HL-60 (cell line): Measurements from ENCODE around the gene MED26.

Source experiments
- DNase-seq, 2 experiments: peaks; one replicate each; pipeline ENCODE4 v3.0.0-alpha.2; 2010 to 2020; ENCODE audit warnings: low read depth in 1 of 2, low spot score in 1 of 2
- H3K27ac ChIP-seq: fragments of 250-450 bp; sonication (Bioruptor Pico); replicated peaks from 2 replicates; pipeline ENCODE4 v1.5.1; 2020; ENCODE audit warnings: mild to moderate bottlenecking, moderate library complexity
- H3K27me3 ChIP-seq: fragments of 250-450 bp; sonication (Bioruptor Pico); 2 replicates; pipeline ENCODE4 v1.5.1; 2021; ENCODE audit warnings: mild to moderate bottlenecking, moderate library complexity; ENCODE audit not compliant: insufficient read depth, poor library complexity, severe bottlenecking
- H3K4me3 ChIP-seq: replicated peaks from 2 replicates; pipeline ENCODE4 v1.5.1; 2011; ENCODE audit warnings: mild to moderate bottlenecking, control low read depth, low read length; ENCODE audit not compliant: insufficient read depth
- CTCF ChIP-seq: IDR thresholded peaks from one replicate; pipeline ENCODE4 v1.5.1; 2011; ENCODE audit warnings: low read length, control low read depth, inconsistent platforms; ENCODE audit not compliant: insufficient read depth
- GABPA ChIP-seq: IDR thresholded peaks from 2 replicates; pipeline ENCODE4 v1.6.1; 2012; ENCODE audit warnings: low read depth
- POLR2AphosphoS5 ChIP-seq: IDR thresholded peaks from 2 replicates; pipeline ENCODE4 v1.6.1; 2012; ENCODE audit warnings: low read depth
- REST ChIP-seq: IDR thresholded peaks from 2 replicates; pipeline ENCODE4 v1.6.1; 2012; ENCODE audit warnings: low read depth; ENCODE audit not compliant: insufficient replicate concordance
- SPI1 ChIP-seq: IDR thresholded peaks from 2 replicates; pipeline ENCODE4 v1.6.1; 2012; ENCODE audit warnings: low read depth, mild to moderate bottlenecking, borderline replicate concordance

Gene MED26

GRCh38 chr19:16638666-16639065, 10.7 kb upstream of the MED26 start:
- Histone ChIP-seq H3K4me3 (no peak overlapping the region), H3K27ac (no peak overlapping the region), H3K27me3 (no peaks in the 10 kb centered on the region)
- no peak for DNase-seq
- TF ChIP-seq REST (no peak), POLR2AphosphoS5 (no peak), GABPA (no peak), CTCF (no peak), SPI1 (no peak)

- no peak for DNase-seq
- Histone ChIP-seq H3K4me3 (no peak overlapping the region), H3K27ac (no peak overlapping the region), H3K27me3 (no peaks in the 10 kb centered on the region)
- no peak for TF ChIP-seq GABPA
- no peak for TF ChIP-seq POLR2AphosphoS5
- TF ChIP-seq REST = no peak
- TF ChIP-seq SPI1 = no peak
- TF ChIP-seq CTCF = no peak
These were observed 9.5 kb upstream of the MED26 start for GRCh38 chr19:16637535-16637934.

GRCh38 chr19:16631465-16631864, 3.5 kb upstream of the MED26 start:
- no peak for DNase-seq
- Histone ChIP-seq H3K27me3 (no peaks in the 10 kb centered on the region), H3K27ac (no peak overlapping the region), H3K4me3 (no peak overlapping the region)
- TF ChIP-seq REST (no peak), SPI1 (no peak), POLR2AphosphoS5 (no peak), CTCF (no peak), GABPA (no peak)
